GM23248 (cell line): Measurements from ENCODE around the gene HSBP1L1.

Experiments
- EZH2 ChIP-seq: fragments of 200-600 bp; sonication (generic); IDR thresholded peaks from 2 replicates; pipeline ENCODE4 v1.6.1; 2018; ENCODE audit warnings: antibody characterized with exemption, mild to moderate bottlenecking; ENCODE audit not compliant: insufficient read depth, poor library complexity, severe bottlenecking
- EZH2phosphoT487 ChIP-seq: fragments of 200-600 bp; sonication (generic); IDR thresholded peaks from 2 replicates; pipeline ENCODE4 v1.6.1; 2018; ENCODE audit warnings: antibody characterized with exemption, moderate library complexity, mild to moderate bottlenecking, low read depth; ENCODE audit not compliant: insufficient read depth

- TF ChIP-seq EZH2phosphoT487 = no peak
- no peak for TF ChIP-seq EZH2
These were observed 8.2 kb upstream of the HSBP1L1 start for GRCh38 chr18:79956276-79956675.
